SKM-1 treated with dmso at 0.1 percent for 144 hours (cell line): ENCODE measurements around the gene PSMA2.

Source experiments
- DNase-seq: peaks from one replicate; lab custom pipeline; 2025; ENCODE audit not compliant: unreplicated experiment; lab: John Stamatoyannopoulos, UW

The PSMA2 gene

GRCh38 chr7:42940985-42941847, 9.2 kb upstream of the PSMA2 start:
- peak; percentile 65 for DNase-seq

GRCh38 chr7:42939457-42940240, 7.7 kb upstream of the PSMA2 start:
- DNase-seq = no peak

GRCh38 chr7:42935861-42936260, 3.9 kb upstream of the PSMA2 start:
- no peak for DNase-seq

GRCh38 chr7:42934291-42934690, 2.3 kb upstream of the PSMA2 start:
- DNase-seq = no peak

- no peak for DNase-seq
These were observed 1.0 kb upstream of the PSMA2 start for GRCh38 chr7:42932811-42933591.

GRCh38 chr7:42931447-42931833, 534 bp downstream of the PSMA2 start:
- DNase-seq = no peak

GRCh38 chr7:42930889-42931288, 1.1 kb downstream of the PSMA2 start:
- no peak for DNase-seq

GRCh38 chr7:42929449-42929848, 2.5 kb downstream of the PSMA2 start:
- DNase-seq = no peak

GRCh38 chr7:42928754-42929153, 3.2 kb downstream of the PSMA2 start:
- DNase-seq = no peak

GRCh38 chr7:42926204-42926603, 5.8 kb downstream of the PSMA2 start:
- DNase-seq = peak; percentile 56

GRCh38 chr7:42925630-42926029, 6.3 kb downstream of the PSMA2 start:
- no peak for DNase-seq

- no peak for DNase-seq
These were observed 7.6 kb downstream of the PSMA2 start for GRCh38 chr7:42924223-42924838.

GRCh38 chr7:42922017-42922753, 9.8 kb downstream of the PSMA2 start:
- DNase-seq = no peak

- DNase-seq = no peak
These were observed 16.6 kb downstream of the PSMA2 start for GRCh38 chr7:42915356-42915755.

GRCh38 chr7:42914421-42915045, 17.4 kb downstream of the PSMA2 start:
- DNase-seq = no peak

GRCh38 chr7:42914009-42914408, 18.0 kb downstream of the PSMA2 start:
- no peak for DNase-seq

- no peak for DNase-seq
These were observed 18.4 kb downstream of the PSMA2 start for GRCh38 chr7:42913591-42913990.

- peak; percentile 90 for DNase-seq
These were observed 20.2 kb downstream of the PSMA2 start, which contains the start of gene C7orf25 for GRCh38 chr7:42911454-42912447. Gene C7orf25, minus strand, starts transcription at chr7:42912070. Its CDS starts 1,170 bp downstream, at chr7:42910900.

- DNase-seq = no peak
These were observed 21.7 kb downstream of the PSMA2 start for GRCh38 chr7:42910306-42910705.
